ENCODE data around the gene SCN2B. TPM values are rescaled to one million over a fixed set of nuclear protein-coding genes. Genes with fewer than 3 reads are reported as not detected.

SCN2B gene
- total RNA-seq, 1 donor from 2014 or later: 0.18 TPM

GRCh38 chr11:118153976-118154375, 22.5 kb downstream of the SCN2B start:
- no peak for DNase-seq (ENCODE audit: low spot score)

DNA sequence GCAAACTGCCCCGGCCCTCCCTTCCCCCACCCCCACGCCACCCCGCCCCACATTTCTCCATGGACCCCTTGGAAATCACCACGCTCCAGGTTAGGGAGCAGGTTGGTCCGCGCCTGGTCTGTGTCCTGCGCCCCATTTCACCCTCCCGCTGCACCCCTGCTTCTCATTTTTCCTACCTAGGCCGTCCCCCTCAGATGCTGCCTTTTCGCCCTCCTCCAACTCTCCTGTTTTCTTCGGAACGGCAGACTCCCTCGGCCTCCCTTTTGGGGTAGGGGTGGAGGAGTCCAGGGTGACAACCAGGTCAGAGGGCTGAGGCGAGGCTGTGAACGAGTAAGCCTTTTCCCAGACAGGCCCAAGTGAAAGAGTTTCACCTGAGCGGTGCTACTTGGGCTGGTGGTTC, 22.9 kb downstream of the SCN2B start:
- no peak for DNase-seq (ENCODE audit: low spot score)

GRCh38 chr11:118152552-118153471, 23.6 kb downstream of the SCN2B start, which contains the start of gene SCN4B:
Gene SCN4B (minus strand): TSS chr11:118152823. CDS start chr11:118152673, 150 bp downstream.
- DNase-seq (ENCODE audit: low spot score): peak; percentile 60

- DNase-seq (ENCODE audit: low spot score): no peak
Observed at GRCh38 chr11:118152020-118152551, 24.4 kb downstream of the SCN2B start.

- DNase-seq (ENCODE audit: low spot score): no peak
Observed at GRCh38 chr11:118151431-118151830, 25.0 kb downstream of the SCN2B start.

- no peak for DNase-seq (ENCODE audit: low spot score)
Observed at GRCh38 chr11:118149493-118149892, 26.9 kb downstream of the SCN2B start.

DNA sequence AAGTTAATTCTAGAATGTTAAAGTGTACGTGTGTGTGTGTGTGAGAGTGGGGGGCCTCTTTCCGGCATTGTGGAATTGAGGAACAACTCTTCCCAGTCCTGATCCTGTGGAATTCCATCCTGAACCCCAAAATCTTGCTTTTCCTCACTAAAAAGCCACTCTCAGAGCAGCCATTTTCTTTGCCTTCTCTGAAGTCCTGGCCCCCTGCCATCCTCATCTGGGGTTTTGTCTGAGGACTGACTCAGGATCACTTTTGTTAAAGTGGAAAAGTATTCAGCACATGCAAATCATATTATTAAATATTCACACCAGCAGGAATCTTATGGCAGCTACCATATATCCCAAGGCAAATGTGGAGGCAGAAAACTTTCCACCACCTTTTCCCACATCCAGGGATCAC, 27.6 kb downstream of the SCN2B start:
- no peak for DNase-seq (ENCODE audit: low spot score)

DNA sequence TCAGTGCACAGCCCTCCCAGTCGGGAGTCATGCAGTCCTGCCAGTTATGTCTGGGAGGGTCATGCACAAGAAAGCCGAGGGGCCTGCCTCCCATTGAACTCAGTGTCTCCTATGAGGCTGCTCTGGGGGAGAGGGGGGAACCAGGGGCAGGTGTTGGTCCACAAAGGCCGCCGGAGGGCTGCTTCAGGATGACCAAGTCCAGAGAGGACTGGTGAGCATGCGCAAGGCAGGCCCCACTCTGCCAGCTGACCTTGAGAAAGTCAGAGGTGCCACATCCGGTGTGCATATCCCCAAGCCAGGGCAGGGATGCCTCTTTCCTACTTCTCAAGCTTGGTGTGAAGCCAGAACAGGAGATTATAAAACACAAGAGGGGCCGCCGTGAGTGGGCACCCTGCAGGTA, 28.2 kb downstream of the SCN2B start:
- no peak for DNase-seq (ENCODE audit: low spot score)

- no peak for DNase-seq (ENCODE audit: low spot score)
Observed at GRCh38 chr11:118147502-118147901, 28.9 kb downstream of the SCN2B start.

DNA sequence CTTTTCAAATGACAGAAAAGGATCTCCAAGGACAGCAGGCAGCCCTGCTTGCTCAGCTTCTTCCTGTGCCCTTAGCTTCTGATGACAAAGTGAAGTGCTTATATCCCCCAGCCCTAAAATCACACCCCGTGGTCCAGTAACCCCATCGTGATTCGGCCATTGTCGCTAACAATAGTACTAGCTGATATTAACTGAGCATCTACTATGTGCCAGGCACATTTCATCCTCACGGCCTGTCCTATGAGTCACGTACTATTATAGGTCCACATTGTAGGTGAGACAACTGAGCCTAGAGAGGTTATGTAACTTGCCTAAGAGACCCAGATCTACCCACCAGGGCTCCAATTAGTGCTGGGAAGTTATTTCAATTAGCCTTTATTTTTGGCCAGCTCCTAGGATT, 29.9 kb downstream of the SCN2B start:
- no peak for DNase-seq (ENCODE audit: low spot score)

- DNase-seq (ENCODE audit: low spot score): peak; percentile 89
Observed at GRCh38 chr11:118145285-118146227, 30.9 kb downstream of the SCN2B start.

DNA sequence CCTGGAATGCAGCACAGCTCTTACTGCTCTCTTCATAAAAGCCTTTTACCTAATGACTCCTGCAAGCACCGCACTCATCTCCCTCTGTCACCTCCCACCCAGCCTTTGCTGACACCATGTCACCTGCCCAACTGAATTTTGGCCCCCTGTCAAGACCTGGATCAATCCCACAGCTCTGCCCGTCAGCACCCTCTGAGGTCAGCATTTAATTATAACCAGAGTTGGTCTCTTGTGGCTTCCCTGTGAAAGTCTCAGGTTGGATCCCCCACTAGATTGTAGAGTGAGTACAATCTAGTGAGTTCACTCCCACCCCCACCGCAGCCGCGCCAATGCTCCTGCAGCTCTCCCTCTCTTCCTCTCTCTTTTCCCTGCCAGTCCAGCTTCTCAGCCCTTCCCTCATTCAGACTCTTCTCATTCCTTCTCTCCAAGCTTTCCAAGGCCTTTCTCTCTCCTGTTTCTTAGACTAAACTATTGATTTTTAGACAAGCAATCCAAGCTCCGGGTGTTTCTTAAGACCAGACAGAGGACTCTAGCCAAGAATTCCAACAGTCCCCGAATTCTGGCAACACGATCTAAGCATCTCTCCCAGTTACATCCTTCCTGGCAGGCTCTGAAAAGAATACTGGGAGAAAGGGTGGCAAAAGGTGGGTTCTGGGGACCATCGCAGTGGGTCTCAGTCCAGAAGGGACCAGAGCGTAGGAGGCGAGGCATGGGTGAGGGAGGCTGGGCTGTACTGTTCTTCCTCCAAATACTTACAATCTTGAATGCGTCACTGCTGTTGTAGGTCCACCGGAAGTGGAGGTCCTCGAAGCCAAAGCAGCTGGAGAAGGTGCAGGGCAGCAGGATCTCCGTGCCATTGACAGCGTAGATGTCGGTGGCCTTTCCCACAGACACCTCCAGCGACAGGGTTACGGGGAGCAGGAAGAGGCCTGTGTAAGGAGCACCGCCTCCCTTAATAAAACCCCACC, 31.9 kb downstream of the SCN2B start:
- no peak for DNase-seq (ENCODE audit: low spot score)

DNA sequence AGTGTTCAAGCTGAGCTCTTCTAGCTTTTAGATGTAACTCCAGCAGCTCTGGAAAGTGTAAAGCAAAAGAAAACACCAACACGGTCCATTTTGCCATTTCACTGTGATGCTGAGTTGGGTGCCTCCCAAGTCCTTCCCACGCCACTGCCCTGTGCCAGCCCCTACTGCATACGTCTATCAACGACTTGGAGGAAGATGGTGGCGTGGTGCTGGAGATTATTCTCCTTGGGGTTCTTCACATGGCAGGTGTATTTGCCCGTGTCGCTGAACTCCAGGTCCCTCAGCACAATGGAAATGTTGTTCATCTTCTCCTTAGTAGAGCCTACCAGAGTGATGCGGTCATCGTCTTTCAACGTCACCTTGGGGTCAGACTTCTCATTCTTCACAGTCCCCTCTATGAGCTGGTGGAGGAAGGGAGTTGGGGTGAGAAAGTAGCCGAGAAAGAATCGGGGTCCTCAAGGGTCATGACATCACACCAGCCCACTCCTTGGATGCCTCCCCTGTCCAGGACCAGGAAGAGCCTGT, 32.7 kb downstream of the SCN2B start:
- DNase-seq (ENCODE audit: low spot score): no peak

DNA sequence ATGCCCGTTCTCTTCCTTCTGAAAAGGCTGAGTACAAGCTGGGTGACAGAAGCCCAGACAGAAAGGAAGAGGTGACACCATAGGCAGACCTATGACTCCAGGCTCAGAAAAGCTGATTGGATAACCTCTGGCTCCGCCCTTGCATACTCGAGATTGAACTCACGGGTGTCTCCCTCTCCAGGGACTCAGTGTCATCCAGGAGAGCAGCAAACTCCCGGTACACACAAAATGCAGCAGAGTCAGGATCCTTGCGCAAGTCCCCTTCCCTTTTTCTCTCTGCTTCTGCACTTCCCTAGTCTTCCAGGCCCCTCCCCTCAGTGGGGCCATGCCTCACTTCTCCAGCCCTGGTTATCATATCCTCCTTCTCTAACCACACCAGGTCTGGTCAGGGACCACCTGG, 33.6 kb downstream of the SCN2B start:
- DNase-seq (ENCODE audit: low spot score): peak; percentile 37

DNA sequence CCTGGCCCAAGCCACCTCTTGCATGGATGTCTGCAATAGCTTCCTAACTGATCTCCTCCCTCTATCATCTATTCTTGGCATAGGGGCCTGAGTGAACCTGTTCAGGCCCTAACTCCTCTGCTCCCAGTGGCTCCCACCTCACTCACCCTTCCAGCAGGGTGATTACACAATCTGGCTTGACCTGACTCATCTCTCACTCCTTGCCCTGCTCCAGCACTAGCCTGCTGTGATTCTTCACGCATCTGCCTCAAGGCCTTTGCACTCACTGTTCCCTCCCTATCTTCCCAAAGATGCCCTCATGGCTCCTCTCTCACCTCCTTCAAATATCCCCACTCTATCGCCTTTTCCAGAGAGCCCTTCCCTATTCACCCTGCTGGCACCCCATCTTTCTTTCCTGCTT, 34.4 kb downstream of the SCN2B start:
- DNase-seq (ENCODE audit: low spot score): no peak

DNA sequence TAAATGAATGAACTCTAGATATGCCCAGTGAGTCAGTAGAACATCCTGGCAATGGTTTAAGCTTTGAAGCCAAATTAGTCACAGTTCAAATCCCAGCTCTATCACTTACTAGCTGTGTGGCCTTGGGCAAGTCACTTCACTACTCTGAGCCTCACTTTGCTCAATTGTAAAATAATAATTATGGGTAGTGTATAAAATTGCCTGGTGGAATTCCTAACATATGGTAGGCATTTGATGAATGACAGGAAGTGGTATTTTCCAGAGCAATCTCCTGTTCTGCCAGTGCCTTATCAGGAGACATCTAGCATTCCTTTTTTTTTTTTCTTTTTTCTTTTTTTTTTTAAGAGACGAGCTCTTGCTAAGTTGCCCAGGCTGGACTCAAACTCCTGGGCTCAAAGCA, 36.9 kb downstream of the SCN2B start:
- no peak for DNase-seq (ENCODE audit: low spot score)

- no peak for DNase-seq (ENCODE audit: low spot score)
Observed at GRCh38 chr11:118138839-118139420, 37.5 kb downstream of the SCN2B start.

GRCh38 chr11:118136801-118137200, 39.6 kb downstream of the SCN2B start:
- no peak for DNase-seq (ENCODE audit: low spot score)

GRCh38 chr11:118136341-118136740, 40.1 kb downstream of the SCN2B start:
- no peak for DNase-seq (ENCODE audit: low spot score)

- no peak for DNase-seq (ENCODE audit: low spot score)
Observed at GRCh38 chr11:118135796-118136165, 40.7 kb downstream of the SCN2B start.

Data from ureter (tissue), 1 donor.